ENCODE data around the gene TBC1D2. TPM values are rescaled to one million over a fixed set of nuclear protein-coding genes. Genes with fewer than 3 reads are reported as not detected.

The TBC1D2 gene
- total and polyA plus RNA-seq, 2 of the 13 experiments (the other 11 are each of a cell fraction or from before 2014, with no cell fraction given) = 2.0 to 2.8 TPM

GRCh38 chr9:98158071-98158831, 97.2 kb downstream of the TBC1D2 start (continued):
- TF ChIP-seq NFRKB (IDR thresholded peaks at IDR 0.05) (no peak), ELK4 (CRISPR knock-in tag; IDR thresholded peaks at IDR 0.05; ENCODE audit: borderline replicate concordance) (no peak), E2F1 (CRISPR knock-in tag; IDR thresholded peaks at IDR 0.05) (no peak), ZNF543 (CRISPR knock-in tag; IDR thresholded peaks at IDR 0.05) (no peak), RFXANK (CRISPR knock-in tag; IDR thresholded peaks at IDR 0.05) (no peak), SMARCC2 (IDR thresholded peaks at IDR 0.05) (no peak), ZSCAN12 (CRISPR knock-in tag; IDR thresholded peaks at IDR 0.05) (no peak), ZNF737 (CRISPR knock-in tag; IDR thresholded peaks at IDR 0.05; ENCODE audit: borderline replicate concordance) (no peak), SAP130 (CRISPR knock-in tag; IDR thresholded peaks at IDR 0.05; ENCODE audit: low read depth) (peak; percentile 42), NFYB (CRISPR knock-in tag; IDR thresholded peaks at IDR 0.05) (no peak), ATF7 (IDR thresholded peaks at IDR 0.05) (no peak), ATF7 (CRISPR knock-in tag; IDR thresholded peaks at IDR 0.05) (no peak), KDM5B (CRISPR knock-in tag; IDR thresholded peaks at IDR 0.05; ENCODE audit: borderline replicate concordance) (no peak), FOSL2 (CRISPR knock-in tag; IDR thresholded peaks at IDR 0.05) (peak; percentile 78), RFX5 (IDR thresholded peaks at IDR 0.05; ENCODE audit: low read depth, low read length) (no peak), KDM1A (CRISPR knock-in tag; IDR thresholded peaks at IDR 0.05) (peak; percentile 75; the same call in 1 of the 2 replicates), ZNF549 (CRISPR knock-in tag; IDR thresholded peaks at IDR 0.05) (no peak), CC2D1A (CRISPR knock-in tag; IDR thresholded peaks at IDR 0.05) (no peak), LBX2 (CRISPR knock-in tag; IDR thresholded peaks at IDR 0.05; ENCODE audit: borderline replicate concordance) (no peak), HINFP (CRISPR knock-in tag; IDR thresholded peaks at IDR 0.05; ENCODE audit: low read depth) (no peak), ZNF776 (CRISPR knock-in tag; IDR thresholded peaks at IDR 0.05) (no peak), ZNF451 (CRISPR knock-in tag; IDR thresholded peaks at IDR 0.05) (no peak), ZFP41 (CRISPR knock-in tag; IDR thresholded peaks at IDR 0.05; ENCODE audit: borderline replicate concordance) (no peak), PLRG1 (conservative IDR thresholded peaks at IDR 0.05) (no peak), NBN (conservative IDR thresholded peaks at IDR 0.05) (no peak), ZNF775 (CRISPR knock-in tag; IDR thresholded peaks at IDR 0.05; ENCODE audit: borderline replicate concordance) (no peak), MYNN (CRISPR knock-in tag; IDR thresholded peaks at IDR 0.05; ENCODE audit: low read depth) (no peak)
- TF ChIP-seq, protein P1, sequence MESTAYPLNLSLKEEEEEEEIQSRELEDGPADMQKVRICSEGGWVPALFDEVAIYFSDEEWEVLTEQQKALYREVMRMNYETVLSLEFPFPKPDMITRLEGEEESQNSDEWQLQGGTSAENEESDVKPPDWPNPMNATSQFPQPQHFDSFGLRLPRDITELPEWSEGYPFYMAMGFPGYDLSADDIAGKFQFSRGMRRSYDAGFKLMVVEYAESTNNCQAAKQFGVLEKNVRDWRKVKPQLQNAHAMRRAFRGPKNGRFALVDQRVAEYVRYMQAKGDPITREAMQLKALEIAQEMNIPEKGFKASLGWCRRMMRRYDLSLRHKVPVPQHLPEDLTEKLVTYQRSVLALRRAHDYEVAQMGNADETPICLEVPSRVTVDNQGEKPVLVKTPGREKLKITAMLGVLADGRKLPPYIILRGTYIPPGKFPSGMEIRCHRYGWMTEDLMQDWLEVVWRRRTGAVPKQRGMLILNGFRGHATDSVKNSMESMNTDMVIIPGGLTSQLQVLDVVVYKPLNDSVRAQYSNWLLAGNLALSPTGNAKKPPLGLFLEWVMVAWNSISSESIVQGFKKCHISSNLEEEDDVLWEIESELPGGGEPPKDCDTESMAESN (CRISPR knock-in tag; conservative IDR thresholded peaks at IDR 0.05) = no peak

All from HepG2 (cell line).